AG10803 (cell line): ENCODE measurements around the gene DIAPH3.

Experiments
- DNase-seq: peaks from one replicate; pipeline ENCODE4 v3.0.0; 2010; ENCODE audit warnings: low read depth
- H3K4me3 ChIP-seq: 2 replicates; pipeline ENCODE4 v1.5.1; 2011; ENCODE audit warnings: mild to moderate bottlenecking, low read length, control low read depth
- CTCF ChIP-seq: conservative IDR thresholded peaks from 2 replicates; pipeline ENCODE4 v1.5.1; 2011; ENCODE audit warnings: mild to moderate bottlenecking, low read length, control low read depth, inconsistent platforms

The DIAPH3 gene

GRCh38 chr13:59915252-59915651 is 248.5 kb downstream of the DIAPH3 start:
- no peak overlapping the region for H3K4me3 ChIP-seq
- no peak for DNase-seq
- TF ChIP-seq CTCF: no peak

GRCh38 chr13:59914556-59914955 is 249.2 kb downstream of the DIAPH3 start:
- DNase-seq: peak; percentile 57
- H3K4me3 ChIP-seq: no peak overlapping the region
- TF ChIP-seq CTCF: no peak

- peak; percentile 51 for DNase-seq
- H3K4me3 ChIP-seq: no peak overlapping the region
- peak; percentile 88 for TF ChIP-seq CTCF
Measured at GRCh38 chr13:59906413-59907049, 257.2 kb downstream of the DIAPH3 start.

GRCh38 chr13:59901191-59901590 is 262.5 kb downstream of the DIAPH3 start:
- no peak overlapping the region for H3K4me3 ChIP-seq
- no peak for TF ChIP-seq CTCF
- no peak for DNase-seq

- no peak for DNase-seq
- no peak overlapping the region for H3K4me3 ChIP-seq
- no peak for TF ChIP-seq CTCF
Measured at GRCh38 chr13:59898066-59898465, 265.7 kb downstream of the DIAPH3 start.

- H3K4me3 ChIP-seq: no peak overlapping the region
- DNase-seq: no peak
- no peak for TF ChIP-seq CTCF
Measured at GRCh38 chr13:59893266-59893665, 270.5 kb downstream of the DIAPH3 start.

- no peak for DNase-seq
- H3K4me3 ChIP-seq: no peak overlapping the region
- TF ChIP-seq CTCF: no peak
Measured at GRCh38 chr13:59891053-59891452, 272.7 kb downstream of the DIAPH3 start.
